ENCODE results near the gene TMEM132C. TPM values are rescaled to one million over a fixed set of nuclear protein-coding genes. Genes with fewer than 3 reads are reported as not detected.

TMEM132C gene
- total and polyA plus RNA-seq, 2 of the 13 experiments (the other 11 are each of a cell fraction or from before 2014, with no cell fraction given), result not detected

- no peaks in the 10 kb centered on the region for H3K9me3 ChIP-seq (ENCODE audit: low read length)
- H3K27me3 ChIP-seq (ENCODE audit: control insufficient read depth in 1 of 2, insufficient read depth in 2 of 2, low read length in 2 of 2), result no peaks in the 10 kb centered on the region; a peak in 1 of 5 replicates
- 8% methylated on average over 8 of the region's 9 CpGs for WGBS (ENCODE audit: low lambda C conversion rate)
- H3K4me2 ChIP-seq (ENCODE audit: low read depth, low read length), result no peak overlapping the region
- DNase-seq (ENCODE audit: low spot score) (no peak), ATAC-seq (no peak), FAIRE-seq (no peak)
- TF ChIP-seq ONECUT2 (CRISPR knock-in tag; IDR thresholded peaks at IDR 0.05) (no peak), UBTF (CRISPR knock-in tag; IDR thresholded peaks at IDR 0.05) (no peak), ARNT (IDR thresholded peaks at IDR 0.05) (no peak), PRPF4 (IDR thresholded peaks at IDR 0.05; ENCODE audit: low read depth, low read length, poor library complexity, severe bottlenecking) (no peak), ZHX2 (IDR thresholded peaks at IDR 0.05; ENCODE audit: low read depth) (no peak), ZHX2 (CRISPR knock-in tag; IDR thresholded peaks at IDR 0.05; ENCODE audit: borderline replicate concordance) (no peak), ZNF367 (CRISPR knock-in tag; IDR thresholded peaks at IDR 0.05; ENCODE audit: borderline replicate concordance) (no peak), HNF4A (CRISPR knock-in tag; IDR thresholded peaks at IDR 0.05) (no peak), KLF9 (CRISPR knock-in tag; IDR thresholded peaks at IDR 0.05; ENCODE audit: low read depth) (no peak), ZNF607 (CRISPR knock-in tag; IDR thresholded peaks at IDR 0.05; ENCODE audit: borderline replicate concordance) (no peak), RBM22 (optimal IDR thresholded peaks at IDR 0.05; ENCODE audit: low read length) (no peak), ASH2L (IDR thresholded peaks at IDR 0.05; ENCODE audit: insufficient read length, low read depth, low read length) (no peak), U2AF1 (optimal IDR thresholded peaks at IDR 0.05; ENCODE audit: low read depth, low read length) (no peak)
- no peak overlapping the region for H2AFZ ChIP-seq (ENCODE audit: low read length)
- H3K36me3 ChIP-seq (replicated peaks in 1 of 2; ENCODE audit: control insufficient read depth in 1 of 2, insufficient read depth in 2 of 2, low read length in 2 of 2), result no peaks in the 10 kb centered on the region
- no peaks in the 10 kb centered on the region for H3K79me2 ChIP-seq (ENCODE audit: insufficient read depth, low read length)
- no TSS peak for BruUV-seq (replicated peaks)
- no peak overlapping the region for H3K9ac ChIP-seq (ENCODE audit: insufficient read depth, low read depth, low read length)
- intact Hi-C loops (cut with micrococcal nuclease; ENCODE audit: unreplicated experiment) (no loop called here), in situ Hi-C loops (cut with HindIII; ENCODE audit: extremely low pct_ligation_motif_present, low pct_unique_long_range_greater_than_20kb) (no loop called here)
- H3K4me3 ChIP-seq (replicated peaks in 1 of 3; ENCODE audit: insufficient read depth in 1 of 3, low read depth in 2 of 3, low read length in 3 of 3), result no peak overlapping the region
- H3K27ac ChIP-seq (ENCODE audit: extremely low read length, insufficient read depth, low read length), result no peak overlapping the region
- no peaks in the 10 kb centered on the region for H4K20me1 ChIP-seq (ENCODE audit: insufficient read depth, low read length)
- H3K4me1 ChIP-seq (ENCODE audit: insufficient read depth, low read length), result no peaks in the 10 kb centered on the region
- ChIA-PET CTCF (ENCODE audit: low intra/inter-chr PET ratio, low total read pairs) (no interaction called here), POLR2A (no interaction called here)
Measured at GRCh38 chr12:128408669-128409068, 141.7 kb downstream of the TMEM132C start.
